A673 (cell line): ENCODE data around the gene DUSP5. TPM values are rescaled to one million over a fixed set of nuclear protein-coding genes. Genes with fewer than 3 reads are reported as not detected.

ENCODE experiments used
- BruUV-seq: library from RNA; stranded (reverse); fragments of 400-500 nt; replicated peaks from 2 replicates; lab custom pipeline; 2021; lab: Mats Ljungman, UMichigan
- CTCF ChIA-PET: fragments of 300-600 bp; sonication (Branson Sonifier 250); formaldehyde crosslinking; loops from one replicate; lab custom pipeline; 2022; ENCODE audit warnings: antibody characterized with exemption; lab: Charles Lee
- POLR2A ChIA-PET: fragments of 300-600 bp; sonication (Branson Sonifier 250); formaldehyde crosslinking; loops from one replicate; lab custom pipeline; 2022; ENCODE audit warnings: antibody characterized with exemption; ENCODE audit not compliant: low non-redundant PET; lab: Charles Lee
- DNase-seq: peaks from one replicate; pipeline ENCODE4 v3.0.0-alpha.2; 2015; ENCODE audit warnings: low spot score
- H3K27ac ChIP-seq: fragments of 200-600 bp; sonication (generic); 2 replicates; pipeline ENCODE4 v1.5.1; 2016; ENCODE audit warnings: mixed run types, low read depth, mild to moderate bottlenecking, mixed read lengths, antibody characterized with exemption, low read length; ENCODE audit not compliant: poor library complexity, severe bottlenecking
- H3K27me3 ChIP-seq: fragments of 200-600 bp; sonication (generic); replicated peaks from 2 replicates; pipeline ENCODE4 v1.6.1; 2017; ENCODE audit warnings: mixed run types, low read depth, mild to moderate bottlenecking, mixed read lengths, antibody characterized with exemption, low read length; ENCODE audit not compliant: insufficient read depth, poor library complexity
- H3K36me3 ChIP-seq: fragments of 200-600 bp; sonication (generic); 2 replicates; pipeline ENCODE4 v1.6.1; 2016; ENCODE audit warnings: mixed run types, mild to moderate bottlenecking, mixed read lengths, antibody characterized with exemption, low read length; ENCODE audit not compliant: insufficient read depth, poor library complexity, severe bottlenecking
- H3K4me1 ChIP-seq: fragments of 200-600 bp; sonication (generic); 2 replicates; pipeline ENCODE4 v1.6.1; 2017; ENCODE audit warnings: mixed run types, mild to moderate bottlenecking, mixed read lengths, antibody characterized with exemption, low read length; ENCODE audit not compliant: insufficient read depth, poor library complexity, severe bottlenecking
- H3K4me3 ChIP-seq: fragments of 200-600 bp; sonication (generic); 2 replicates; pipeline ENCODE4 v1.5.1; 2016; ENCODE audit warnings: low read depth, mixed run types, mild to moderate bottlenecking, mixed read lengths, low read length; ENCODE audit not compliant: poor library complexity, severe bottlenecking
- H3K9me3 ChIP-seq: fragments of 200-600 bp; sonication (generic); 2 replicates; pipeline ENCODE4 v1.6.1; 2016; ENCODE audit warnings: mixed run types, low read depth, mild to moderate bottlenecking, mixed read lengths, antibody characterized with exemption, low read length; ENCODE audit not compliant: poor library complexity, severe bottlenecking
- CTCF ChIP-seq: fragments of 300-800, 200-600 bp; sonication (generic); conservative IDR thresholded peaks from 2 replicates; pipeline ENCODE4 v1.5.1; 2017; ENCODE audit warnings: low read depth, mild to moderate bottlenecking, antibody characterized with exemption, low read length, moderate library complexity, mixed read lengths
- EZH2 ChIP-seq: fragments of 200-600 bp; sonication (generic); IDR thresholded peaks from 2 replicates; pipeline ENCODE4 v1.6.1; 2017; ENCODE audit warnings: borderline replicate concordance, low read depth, mild to moderate bottlenecking, mixed read lengths, antibody characterized with exemption, low read length; ENCODE audit not compliant: poor library complexity, severe bottlenecking
- intact Hi-C: fragments of 100-400 bp; cut with micrococcal nuclease; formaldehyde crosslinking; loops from one replicate; pipeline ENCODE4 v1.10.0; 2022; ENCODE audit not compliant: unreplicated experiment
- total RNA-seq: library from RNA; stranded (reverse); gene quantifications from 2 replicates; pipeline ENCODE4 v1.2.3, GENCODE V29; 2021

DUSP5 gene
- total RNA-seq, 1 experiment from 2014 or later = 29.3 TPM

- TF ChIP-seq EZH2 = no peak
- no peak for TF ChIP-seq CTCF
- BruUV-seq = no TSS peak
- no peak for DNase-seq
- intact Hi-C loops = no loop called here
- no peaks in the 10 kb centered on the region for H3K9me3 ChIP-seq
- no peaks in the 10 kb centered on the region for H3K36me3 ChIP-seq
- POLR2A ChIA-PET = no interaction called here
- H3K4me1 ChIP-seq = no peaks in the 10 kb centered on the region
- CTCF ChIA-PET = no interaction called here
- no peaks in the 10 kb centered on the region for H3K27me3 ChIP-seq
- no peak overlapping the region for H3K27ac ChIP-seq
- no peak overlapping the region for H3K4me3 ChIP-seq
Observed at GRCh38 chr10:110556296-110556695, 58.6 kb downstream of the DUSP5 start.

DNA sequence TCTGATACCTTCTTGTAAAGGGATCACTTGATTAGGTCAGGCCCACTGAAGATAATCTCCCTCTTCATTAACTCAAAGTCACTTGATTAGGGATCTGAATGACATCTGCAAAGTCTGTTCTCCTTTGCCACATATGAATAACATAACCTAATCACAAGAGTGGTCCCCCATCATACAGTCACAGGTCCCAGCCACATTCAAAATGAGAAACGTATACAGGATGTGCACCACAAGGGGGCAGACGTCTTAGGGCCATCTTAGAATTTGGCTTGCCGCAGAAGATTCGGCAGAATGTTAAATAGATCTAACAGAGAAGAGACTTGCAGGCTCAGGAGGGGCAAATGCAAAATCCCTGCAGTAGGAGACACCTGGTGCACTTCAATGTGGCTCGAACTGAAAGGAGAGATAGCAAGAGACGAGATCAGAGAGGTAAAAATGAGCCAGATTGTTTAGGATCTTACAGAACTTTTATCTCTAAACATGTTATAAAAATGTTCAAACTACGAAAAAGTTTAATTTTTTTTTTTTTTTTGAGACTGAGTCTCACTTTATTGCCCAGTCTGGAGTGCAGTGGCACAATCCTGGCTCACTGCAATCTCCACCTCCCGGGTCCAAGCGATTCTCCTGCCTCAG lies 59.4 kb downstream of the DUSP5 start:
- peak; percentile 83 for DNase-seq
- Histone ChIP-seq H3K4me1 (no peaks in the 10 kb centered on the region), H3K27me3 (no peaks in the 10 kb centered on the region), H3K27ac (no peak overlapping the region), H3K4me3 (no peak overlapping the region), H3K9me3 (no peaks in the 10 kb centered on the region), H3K36me3 (no peaks in the 10 kb centered on the region)
- ChIA-PET POLR2A (no interaction called here), CTCF (no interaction called here)
- intact Hi-C loops = no loop called here
- BruUV-seq = no TSS peak
- TF ChIP-seq EZH2 (no peak), CTCF (peak; percentile 91)

- CTCF ChIA-PET = interaction anchor here (0.6 to 0.7 kb wide), 3 partner anchors 10 to 253 kb away, joined by 3 to 8 read pairs (median 7); partner anchors contain the start of gene SMNDC1
- no peak for DNase-seq
- Histone ChIP-seq H3K36me3 (no peaks in the 10 kb centered on the region), H3K27me3 (no peaks in the 10 kb centered on the region), H3K9me3 (no peaks in the 10 kb centered on the region), H3K4me3 (no peak overlapping the region), H3K4me1 (no peaks in the 10 kb centered on the region), H3K27ac (no peak overlapping the region)
- intact Hi-C loops = no loop called here
- POLR2A ChIA-PET = no interaction called here
- BruUV-seq = no TSS peak
- TF ChIP-seq CTCF = no peak
- TF ChIP-seq EZH2 = no peak
Observed at GRCh38 chr10:110558041-110558440, 60.3 kb downstream of the DUSP5 start.
